GM12878 (cell line): Measurements from ENCODE around the gene IL27RA.

Experiments used
- BCL11A ChIP-seq: IDR thresholded peaks from 2 replicates; pipeline ENCODE4 v1.6.1; 2011; ENCODE audit warnings: low read depth, low read length
- CBX3 ChIP-seq: fragments of 200-600 bp; sonication (generic); IDR thresholded peaks from 2 replicates; pipeline ENCODE4 v1.6.1; 2016; ENCODE audit warnings: low read depth, borderline replicate concordance
- E2F4 ChIP-seq: IDR thresholded peaks from 2 replicates; pipeline ENCODE4 v1.6.1; 2012; ENCODE audit warnings: low read depth, low read length, improper control_type of control experiment
- IKZF1 ChIP-seq: fragments of 450-650 bp; conservative IDR thresholded peaks from 2 replicates; pipeline ENCODE4 v1.6.1; 2017; ENCODE audit warnings: antibody characterized with exemption, mild to moderate bottlenecking
- MEF2A ChIP-seq: IDR thresholded peaks from 2 replicates; pipeline ENCODE4 v1.6.1; 2011; ENCODE audit warnings: low read depth, mild to moderate bottlenecking, low read length, moderate library complexity; ENCODE audit not compliant: insufficient read depth
- PAX8 ChIP-seq: fragments of 450-650 bp; IDR thresholded peaks from 2 replicates; pipeline ENCODE4 v1.6.1; 2017; ENCODE audit warnings: mild to moderate bottlenecking, moderate library complexity
- POLR2A ChIP-seq: IDR thresholded peaks from 2 replicates; pipeline ENCODE4 v1.6.1; 2011; ENCODE audit warnings: low read depth, mild to moderate bottlenecking, low read length
- RCOR1 ChIP-seq: conservative IDR thresholded peaks from 2 replicates; pipeline ENCODE4 v1.6.1; 2012; ENCODE audit warnings: low read depth, low read length, improper control_type of control experiment
- ZBTB33 ChIP-seq: fragments of 450-650 bp; IDR thresholded peaks from 2 replicates; pipeline ENCODE4 v1.6.1; 2017; ENCODE audit warnings: mild to moderate bottlenecking
- ZNF24 ChIP-seq: fragments of 450-650 bp; IDR thresholded peaks from 2 replicates; pipeline ENCODE4 v1.6.1; 2017; ENCODE audit warnings: antibody characterized with exemption, mild to moderate bottlenecking
- TF ChIP-seq, protein P1 (sequence below): IDR thresholded peaks from 2 replicates; pipeline ENCODE4 v1.6.1; 2011; ENCODE audit warnings: low read depth, low read length, improper control_type of control experiment, borderline replicate concordance
- TF ChIP-seq, protein P2 (sequence below): IDR thresholded peaks from 2 replicates; pipeline ENCODE4 v1.6.1; 2012; ENCODE audit warnings: low read depth, low read length, improper control_type of control experiment
- TF ChIP-seq, protein P3 (sequence below), 3 experiments: IDR thresholded peaks in 2 of 3; conservative IDR thresholded peaks in 1 of 3; 2 replicates each; pipeline ENCODE4 v1.5.1; 2011; ENCODE audit warnings: low read depth in 3 of 3, low read length in 3 of 3, mild to moderate bottlenecking in 3 of 3, control low read depth in 2 of 3, moderate library complexity in 2 of 3, inconsistent platforms in 1 of 3, mixed read lengths in 1 of 3; ENCODE audit not compliant: control insufficient read depth in 2 of 3, insufficient read depth in 1 of 3; ENCODE audit errors: extremely low read depth in 1 of 3

DNA sequence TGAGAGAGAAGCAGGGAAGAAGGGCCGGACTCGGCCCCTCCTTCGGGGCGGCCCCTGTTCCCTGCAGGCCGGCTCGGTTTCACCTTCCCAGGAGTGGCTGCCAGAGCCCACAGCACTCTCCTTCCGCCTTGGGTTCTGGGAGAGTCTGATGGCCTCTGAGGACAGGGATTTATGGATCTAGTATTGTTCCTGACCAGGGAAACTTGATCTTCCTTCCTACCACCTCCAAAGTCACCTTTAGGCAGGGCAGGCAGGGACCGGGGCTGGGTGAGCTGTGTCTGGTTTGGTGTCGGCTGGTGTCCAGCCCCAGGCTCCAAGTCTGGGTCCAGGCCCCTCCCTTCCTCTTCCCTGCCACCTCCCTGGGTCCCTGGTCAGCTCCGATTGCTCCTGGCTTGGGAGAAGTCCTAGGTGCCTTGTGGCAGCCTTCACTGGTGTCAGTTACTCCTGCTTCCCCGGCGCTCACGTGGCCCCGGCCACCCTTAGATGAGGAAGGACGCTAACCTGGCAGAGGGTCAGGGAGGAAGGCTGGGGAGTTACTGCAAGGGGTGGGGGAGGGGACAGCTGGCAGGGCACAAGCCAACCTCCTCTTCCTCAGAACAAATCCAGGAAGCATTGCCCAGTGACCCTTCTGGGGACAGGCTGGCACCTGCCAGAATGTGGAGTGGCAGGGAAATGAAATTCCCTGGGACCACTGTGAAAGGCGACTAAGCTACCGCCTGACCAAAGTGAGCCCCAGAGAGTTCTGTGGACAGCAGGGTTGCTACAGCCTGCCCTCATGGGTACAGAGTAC, 44.3 kb upstream of the IL27RA start:
- TF ChIP-seq, protein P1, sequence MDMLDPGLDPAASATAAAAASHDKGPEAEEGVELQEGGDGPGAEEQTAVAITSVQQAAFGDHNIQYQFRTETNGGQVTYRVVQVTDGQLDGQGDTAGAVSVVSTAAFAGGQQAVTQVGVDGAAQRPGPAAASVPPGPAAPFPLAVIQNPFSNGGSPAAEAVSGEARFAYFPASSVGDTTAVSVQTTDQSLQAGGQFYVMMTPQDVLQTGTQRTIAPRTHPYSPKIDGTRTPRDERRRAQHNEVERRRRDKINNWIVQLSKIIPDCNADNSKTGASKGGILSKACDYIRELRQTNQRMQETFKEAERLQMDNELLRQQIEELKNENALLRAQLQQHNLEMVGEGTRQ: no peak
- TF ChIP-seq ZBTB33 (no peak), CBX3 (no peak), RCOR1 (no peak), MEF2A (no peak), PAX8 (no peak), IKZF1 (no peak), E2F4 (no peak), POLR2A (no peak), BCL11A (no peak), ZNF24 (no peak)
- TF ChIP-seq, protein P2, sequence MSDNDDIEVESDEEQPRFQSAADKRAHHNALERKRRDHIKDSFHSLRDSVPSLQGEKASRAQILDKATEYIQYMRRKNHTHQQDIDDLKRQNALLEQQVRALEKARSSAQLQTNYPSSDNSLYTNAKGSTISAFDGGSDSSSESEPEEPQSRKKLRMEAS: no peak
- TF ChIP-seq, protein P3, sequence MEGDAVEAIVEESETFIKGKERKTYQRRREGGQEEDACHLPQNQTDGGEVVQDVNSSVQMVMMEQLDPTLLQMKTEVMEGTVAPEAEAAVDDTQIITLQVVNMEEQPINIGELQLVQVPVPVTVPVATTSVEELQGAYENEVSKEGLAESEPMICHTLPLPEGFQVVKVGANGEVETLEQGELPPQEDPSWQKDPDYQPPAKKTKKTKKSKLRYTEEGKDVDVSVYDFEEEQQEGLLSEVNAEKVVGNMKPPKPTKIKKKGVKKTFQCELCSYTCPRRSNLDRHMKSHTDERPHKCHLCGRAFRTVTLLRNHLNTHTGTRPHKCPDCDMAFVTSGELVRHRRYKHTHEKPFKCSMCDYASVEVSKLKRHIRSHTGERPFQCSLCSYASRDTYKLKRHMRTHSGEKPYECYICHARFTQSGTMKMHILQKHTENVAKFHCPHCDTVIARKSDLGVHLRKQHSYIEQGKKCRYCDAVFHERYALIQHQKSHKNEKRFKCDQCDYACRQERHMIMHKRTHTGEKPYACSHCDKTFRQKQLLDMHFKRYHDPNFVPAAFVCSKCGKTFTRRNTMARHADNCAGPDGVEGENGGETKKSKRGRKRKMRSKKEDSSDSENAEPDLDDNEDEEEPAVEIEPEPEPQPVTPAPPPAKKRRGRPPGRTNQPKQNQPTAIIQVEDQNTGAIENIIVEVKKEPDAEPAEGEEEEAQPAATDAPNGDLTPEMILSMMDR (IDR thresholded peaks at IDR 0.05 in 2 of 3, conservative IDR thresholded peaks at IDR 0.05 in 1 of 3; ENCODE audit: control insufficient read depth in 2 of 3, extremely low read depth in 1 of 3, insufficient read depth in 1 of 3, low read depth in 3 of 3, low read length in 3 of 3): no peak
